ENCODE data around the gene UXS1. TPM values are rescaled to one million over a fixed set of nuclear protein-coding genes. Genes with fewer than 3 reads are reported as not detected.

UXS1 gene
- total and polyA plus RNA-seq, 2 donors from 2014 or later, result 56.6 to 74.4 TPM

DNA sequence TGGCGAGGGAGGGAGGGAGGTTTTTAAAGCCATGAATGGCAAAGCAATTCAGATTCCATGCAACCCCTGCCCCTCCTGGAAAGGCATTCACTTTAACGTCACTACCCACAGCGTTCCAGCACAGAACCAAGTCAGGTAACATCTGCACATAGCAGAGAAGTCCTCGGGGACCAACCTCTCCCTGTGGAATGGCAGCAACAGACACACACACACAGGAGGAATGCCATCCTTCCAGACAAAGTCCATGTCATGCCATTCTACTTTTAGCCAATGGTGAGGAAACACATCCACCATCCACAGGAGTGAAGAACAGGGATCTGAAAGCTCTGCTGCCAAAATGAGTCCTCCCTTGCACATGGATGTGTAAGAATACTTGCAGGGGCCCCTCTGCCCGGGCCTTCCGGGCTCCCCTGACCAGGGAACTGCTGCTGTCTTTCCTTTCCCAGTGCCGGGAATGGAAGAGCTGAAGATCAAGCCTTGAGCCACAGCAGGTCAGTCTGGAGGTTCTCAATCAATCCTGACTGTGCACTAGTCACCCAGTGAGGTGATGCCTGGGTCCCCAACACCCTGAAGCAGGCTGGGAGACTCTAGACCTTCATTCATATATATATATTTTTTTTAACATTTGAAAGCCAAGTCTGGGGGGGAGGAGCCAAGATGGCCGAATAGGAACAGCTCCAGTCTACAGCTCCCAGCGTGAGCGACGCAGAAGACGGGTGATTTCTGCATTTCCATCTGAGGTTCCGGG, 63.7 kb downstream of the UXS1 start:
- H3K27ac ChIP-seq (ENCODE audit: low read depth in 2 of 2, low read length in 2 of 2), result no peak overlapping the region
- TF ChIP-seq, protein P1, sequence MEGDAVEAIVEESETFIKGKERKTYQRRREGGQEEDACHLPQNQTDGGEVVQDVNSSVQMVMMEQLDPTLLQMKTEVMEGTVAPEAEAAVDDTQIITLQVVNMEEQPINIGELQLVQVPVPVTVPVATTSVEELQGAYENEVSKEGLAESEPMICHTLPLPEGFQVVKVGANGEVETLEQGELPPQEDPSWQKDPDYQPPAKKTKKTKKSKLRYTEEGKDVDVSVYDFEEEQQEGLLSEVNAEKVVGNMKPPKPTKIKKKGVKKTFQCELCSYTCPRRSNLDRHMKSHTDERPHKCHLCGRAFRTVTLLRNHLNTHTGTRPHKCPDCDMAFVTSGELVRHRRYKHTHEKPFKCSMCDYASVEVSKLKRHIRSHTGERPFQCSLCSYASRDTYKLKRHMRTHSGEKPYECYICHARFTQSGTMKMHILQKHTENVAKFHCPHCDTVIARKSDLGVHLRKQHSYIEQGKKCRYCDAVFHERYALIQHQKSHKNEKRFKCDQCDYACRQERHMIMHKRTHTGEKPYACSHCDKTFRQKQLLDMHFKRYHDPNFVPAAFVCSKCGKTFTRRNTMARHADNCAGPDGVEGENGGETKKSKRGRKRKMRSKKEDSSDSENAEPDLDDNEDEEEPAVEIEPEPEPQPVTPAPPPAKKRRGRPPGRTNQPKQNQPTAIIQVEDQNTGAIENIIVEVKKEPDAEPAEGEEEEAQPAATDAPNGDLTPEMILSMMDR (IDR thresholded peaks at IDR 0.05; ENCODE audit: borderline replicate concordance, extremely low read depth, insufficient read depth), result no peak
- no peak for FAIRE-seq
- no peaks in the 10 kb centered on the region for H3K27me3 ChIP-seq (ENCODE audit: control insufficient read depth, insufficient read depth, low read length)
- peaks cover 0 to 5% (median 4%) of the 10 kb centered on the region in 3 donors for H3K36me3 ChIP-seq (ENCODE audit: control insufficient read depth in 2 of 3, insufficient read depth in 3 of 3, low read length in 3 of 3)
- DNase-seq, result no peak
- intact Hi-C loops (cut with DNase I), result no loop called here
- no peaks in the 10 kb centered on the region for H3K4me1 ChIP-seq (ENCODE audit: control insufficient read depth in 2 of 3, insufficient read depth in 2 of 3, low read depth in 1 of 3, low read length in 3 of 3)
- no peaks in the 10 kb centered on the region for H3K9me3 ChIP-seq (ENCODE audit: control insufficient read depth in 2 of 3, insufficient read depth in 1 of 3, low read length in 3 of 3)
- peak overlapping the region in 1 of 3 donors; percentile 1 for H3K9ac ChIP-seq (ENCODE audit: low read length in 3 of 3)
- no peak overlapping the region for H3K4me3 ChIP-seq (ENCODE audit: low read length in 3 of 3)

DNA sequence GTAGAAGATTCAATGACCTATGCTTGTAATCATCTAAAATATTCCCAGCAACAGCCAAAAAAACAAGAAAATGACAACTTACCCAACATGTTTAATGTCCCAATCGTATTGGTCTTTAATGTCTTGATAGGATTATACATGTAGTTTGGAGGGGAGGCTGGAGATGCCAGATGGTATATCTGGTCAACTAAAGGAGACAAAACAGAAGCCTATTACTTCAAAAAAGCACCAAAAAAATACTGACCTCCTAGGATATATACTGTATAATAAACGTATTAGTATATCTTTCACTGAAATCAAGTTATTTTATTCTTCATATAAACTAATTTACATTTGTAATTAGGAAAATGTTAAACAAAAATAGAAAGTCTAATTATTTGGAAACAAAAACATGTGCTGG, 64.5 kb downstream of the UXS1 start:
- H3K9me3 ChIP-seq (ENCODE audit: control insufficient read depth in 2 of 3, insufficient read depth in 1 of 3, low read length in 3 of 3), result no peaks in the 10 kb centered on the region
- no peak for DNase-seq
- H3K9ac ChIP-seq (ENCODE audit: low read length in 3 of 3), result no peak overlapping the region
- no peak for FAIRE-seq
- no peaks in the 10 kb centered on the region for H3K27me3 ChIP-seq (ENCODE audit: control insufficient read depth, insufficient read depth, low read length)
- no peak overlapping the region for H3K27ac ChIP-seq (ENCODE audit: low read depth in 2 of 2, low read length in 2 of 2)
- TF ChIP-seq, protein P1 (IDR thresholded peaks at IDR 0.05; ENCODE audit: borderline replicate concordance, extremely low read depth, insufficient read depth), result no peak
- intact Hi-C loops (cut with DNase I), result no loop called here
- H3K4me1 ChIP-seq (ENCODE audit: control insufficient read depth in 2 of 3, insufficient read depth in 2 of 3, low read depth in 1 of 3, low read length in 3 of 3), result no peaks in the 10 kb centered on the region
- H3K36me3 ChIP-seq (ENCODE audit: control insufficient read depth in 2 of 3, insufficient read depth in 3 of 3, low read length in 3 of 3), result peaks cover 0 to 11% (median 8%) of the 10 kb centered on the region in 3 donors
- no peak overlapping the region for H3K4me3 ChIP-seq (ENCODE audit: low read length in 3 of 3)

DNA sequence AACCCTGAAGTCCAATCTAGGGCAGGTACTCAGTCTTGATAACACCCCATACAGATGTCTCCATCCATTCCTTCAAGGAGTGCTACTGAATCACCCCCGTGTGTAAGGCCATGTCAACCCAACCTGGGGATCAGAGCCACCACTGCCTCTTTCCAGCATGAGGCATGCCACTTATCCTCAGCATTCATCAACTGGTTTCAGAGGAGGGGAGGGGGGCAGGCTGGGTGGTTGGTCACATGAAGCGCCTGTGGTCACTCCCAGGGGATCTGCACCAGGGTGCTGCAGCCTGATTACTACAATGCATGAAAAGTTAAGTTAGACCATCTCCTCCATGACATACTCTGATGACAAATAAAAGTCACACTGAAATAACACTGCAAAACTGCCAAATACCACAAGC, 65.0 kb downstream of the UXS1 start:
- Histone ChIP-seq H3K9ac (ENCODE audit: low read length in 3 of 3) (no peak overlapping the region), H3K36me3 (ENCODE audit: control insufficient read depth in 2 of 3, insufficient read depth in 3 of 3, low read length in 3 of 3) (peaks cover 0 to 11% (median 8%) of the 10 kb centered on the region in 3 donors), H3K27ac (ENCODE audit: low read depth in 2 of 2, low read length in 2 of 2) (no peak overlapping the region), H3K9me3 (ENCODE audit: control insufficient read depth in 2 of 3, insufficient read depth in 1 of 3, low read length in 3 of 3) (no peaks in the 10 kb centered on the region), H3K27me3 (ENCODE audit: control insufficient read depth, insufficient read depth, low read length) (no peaks in the 10 kb centered on the region), H3K4me3 (ENCODE audit: low read length in 3 of 3) (no peak overlapping the region), H3K4me1 (ENCODE audit: control insufficient read depth in 2 of 3, insufficient read depth in 2 of 3, low read depth in 1 of 3, low read length in 3 of 3) (no peaks in the 10 kb centered on the region)
- DNase-seq (no peak), FAIRE-seq (no peak)
- intact Hi-C loops (cut with DNase I), result no loop called here
- TF ChIP-seq, protein P1 (IDR thresholded peaks at IDR 0.05; ENCODE audit: borderline replicate concordance, extremely low read depth, insufficient read depth), result no peak
